ENCODE data around the gene RUNDC3A.
"Not testable (repeated sequence)": the region's sequence is repeated elsewhere in the genome, so short reads cannot be mapped to it uniquely, and the experiment has no call there.

The RUNDC3A gene

DNA sequence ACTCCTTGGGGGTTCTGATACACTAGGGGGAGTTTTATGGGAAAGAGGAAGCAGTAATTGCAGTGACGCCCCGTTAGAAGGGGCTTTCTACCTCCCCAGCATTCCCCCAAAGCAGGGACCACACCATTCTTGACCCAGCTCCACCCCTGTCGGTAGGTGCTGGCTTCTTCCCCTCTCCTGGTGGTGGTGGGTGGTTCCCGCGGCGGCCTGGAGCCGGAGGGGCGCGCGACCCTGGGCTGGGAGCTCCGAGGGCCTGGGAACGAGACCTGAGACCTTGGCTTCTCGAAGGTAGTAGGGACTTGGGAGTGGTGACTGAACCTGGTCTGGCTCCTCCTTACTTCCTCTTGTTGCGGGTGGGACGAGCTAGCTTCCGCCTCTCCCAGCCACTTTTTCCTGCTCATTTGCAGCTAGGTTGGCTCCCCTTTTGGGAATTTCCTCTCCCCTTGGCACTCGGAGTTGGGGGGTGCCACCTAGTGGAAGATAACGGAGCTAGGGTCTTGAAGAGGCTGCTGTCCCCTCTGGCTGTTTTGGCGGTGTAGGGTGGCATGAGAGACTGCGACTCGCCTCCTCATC lies 37.1 kb downstream of the RUNDC3A start:
- DNase-seq (ENCODE audit: low spot score) = peak; percentile 46

- DNase-seq (ENCODE audit: low spot score) = no peak
These were observed 37.9 kb downstream of the RUNDC3A start for GRCh38 chr17:44346064-44346844.

DNA sequence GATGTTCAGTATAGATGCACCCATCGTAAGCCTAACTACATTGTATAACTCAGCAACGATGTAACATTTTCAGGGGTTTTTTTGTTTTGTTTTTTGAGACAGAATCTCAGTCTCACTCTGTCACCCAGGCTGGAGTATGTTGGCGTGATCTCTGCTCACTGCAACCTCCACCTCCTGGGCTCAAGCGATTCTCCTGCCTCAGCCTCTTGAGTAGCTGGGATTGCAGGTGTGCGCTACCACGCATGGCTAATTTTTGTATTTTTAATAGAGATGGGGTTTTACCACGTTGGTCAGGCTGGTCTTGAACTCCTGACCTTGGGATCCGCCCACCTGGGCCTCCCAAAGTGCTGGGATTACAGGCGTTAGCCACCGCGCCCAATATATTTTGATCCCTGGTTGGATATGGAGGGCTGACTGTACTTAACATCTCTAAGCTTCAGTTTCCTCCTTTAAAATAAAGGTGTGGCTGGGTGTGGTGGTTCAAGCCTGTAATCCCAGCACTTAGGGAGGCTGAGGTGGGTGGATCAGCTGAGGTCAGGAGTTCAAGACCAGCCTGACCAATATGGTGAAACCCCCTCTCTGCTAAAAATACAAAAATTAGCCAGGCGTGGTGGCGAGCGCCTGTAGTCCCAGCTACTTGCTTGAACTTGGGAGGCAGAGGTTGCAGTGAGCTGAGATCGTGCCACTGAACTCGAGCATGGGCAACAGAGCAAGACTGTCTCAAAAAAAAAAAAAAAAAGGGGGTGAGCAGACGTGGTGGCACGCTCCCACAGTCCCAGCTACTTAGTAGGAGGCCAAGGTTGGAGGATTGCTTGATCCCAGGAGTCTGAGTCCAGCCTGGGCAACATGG lies 39.0 kb downstream of the RUNDC3A start:
- DNase-seq (ENCODE audit: low spot score) = not testable (repeated sequence)

- DNase-seq (ENCODE audit: low spot score) = no peak
These were observed 40.0 kb downstream of the RUNDC3A start for GRCh38 chr17:44348234-44348987.

GRCh38 chr17:44348988-44349364 lies 40.6 kb downstream of the RUNDC3A start:
- no peak for DNase-seq (ENCODE audit: low spot score)

GRCh38 chr17:44349553-44350070 lies 41.2 kb downstream of the RUNDC3A start:
- no peak for DNase-seq (ENCODE audit: low spot score)

DNA sequence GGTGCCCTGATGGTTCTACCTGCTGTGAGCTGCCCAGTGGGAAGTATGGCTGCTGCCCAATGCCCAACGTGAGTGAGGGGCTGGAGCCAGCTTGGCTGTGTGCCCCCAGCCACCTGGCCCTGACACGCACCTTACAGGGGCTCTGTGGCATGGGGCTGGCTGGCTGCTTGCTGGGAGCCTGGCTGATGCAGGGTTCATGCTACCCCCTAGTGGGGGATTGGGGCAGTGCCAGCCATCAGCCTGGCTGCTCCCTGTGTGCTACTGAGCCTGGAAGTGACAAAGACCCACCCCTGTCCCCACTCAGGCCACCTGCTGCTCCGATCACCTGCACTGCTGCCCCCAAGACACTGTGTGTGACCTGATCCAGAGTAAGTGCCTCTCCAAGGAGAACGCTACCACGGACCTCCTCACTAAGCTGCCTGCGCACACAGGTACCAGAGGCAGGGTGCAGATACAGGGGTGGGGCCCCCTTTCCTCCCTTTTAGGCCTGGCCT lies 42.4 kb downstream of the RUNDC3A start:
- DNase-seq (ENCODE audit: low spot score) = peak; percentile 72

DNA sequence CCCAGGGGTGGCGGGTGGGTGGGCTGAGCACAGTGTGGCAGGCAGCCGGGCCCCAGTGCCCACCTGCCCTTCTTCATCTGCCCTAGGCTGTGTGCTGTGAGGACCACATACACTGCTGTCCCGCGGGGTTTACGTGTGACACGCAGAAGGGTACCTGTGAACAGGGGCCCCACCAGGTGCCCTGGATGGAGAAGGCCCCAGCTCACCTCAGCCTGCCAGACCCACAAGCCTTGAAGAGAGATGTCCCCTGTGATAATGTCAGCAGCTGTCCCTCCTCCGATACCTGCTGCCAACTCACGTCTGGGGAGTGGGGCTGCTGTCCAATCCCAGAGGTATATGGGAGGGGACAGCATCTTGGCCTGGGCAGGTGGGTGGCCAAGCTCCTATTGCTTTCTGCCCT lies 43.1 kb downstream of the RUNDC3A start:
- DNase-seq (ENCODE audit: low spot score) = no peak

DNA sequence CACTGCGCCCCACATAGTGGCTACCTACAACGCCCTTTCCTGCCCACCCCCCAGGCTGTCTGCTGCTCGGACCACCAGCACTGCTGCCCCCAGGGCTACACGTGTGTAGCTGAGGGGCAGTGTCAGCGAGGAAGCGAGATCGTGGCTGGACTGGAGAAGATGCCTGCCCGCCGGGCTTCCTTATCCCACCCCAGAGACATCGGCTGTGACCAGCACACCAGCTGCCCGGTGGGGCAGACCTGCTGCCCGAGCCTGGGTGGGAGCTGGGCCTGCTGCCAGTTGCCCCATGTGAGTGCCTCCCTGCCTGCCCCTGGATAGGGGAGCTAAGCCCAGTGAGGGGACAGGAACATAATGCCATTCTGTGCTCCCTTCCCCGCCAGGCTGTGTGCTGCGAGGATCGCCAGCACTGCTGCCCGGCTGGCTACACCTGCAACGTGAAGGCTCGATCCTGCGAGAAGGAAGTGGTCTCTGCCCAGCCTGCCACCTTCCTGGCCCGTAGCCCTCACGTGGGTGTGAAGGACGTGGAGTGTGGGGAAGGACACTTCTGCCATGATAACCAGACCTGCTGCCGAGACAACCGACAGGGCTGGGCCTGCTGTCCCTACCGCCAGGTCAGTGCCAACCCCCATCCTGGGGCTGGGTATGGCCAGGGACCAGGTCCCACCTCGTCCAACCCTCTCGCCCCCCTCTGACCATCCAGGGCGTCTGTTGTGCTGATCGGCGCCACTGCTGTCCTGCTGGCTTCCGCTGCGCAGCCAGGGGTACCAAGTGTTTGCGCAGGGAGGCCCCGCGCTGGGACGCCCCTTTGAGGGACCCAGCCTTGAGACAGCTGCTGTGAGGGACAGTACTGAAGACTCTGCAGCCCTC lies 43.8 kb downstream of the RUNDC3A start:
- no peak for DNase-seq (ENCODE audit: low spot score)

DNA sequence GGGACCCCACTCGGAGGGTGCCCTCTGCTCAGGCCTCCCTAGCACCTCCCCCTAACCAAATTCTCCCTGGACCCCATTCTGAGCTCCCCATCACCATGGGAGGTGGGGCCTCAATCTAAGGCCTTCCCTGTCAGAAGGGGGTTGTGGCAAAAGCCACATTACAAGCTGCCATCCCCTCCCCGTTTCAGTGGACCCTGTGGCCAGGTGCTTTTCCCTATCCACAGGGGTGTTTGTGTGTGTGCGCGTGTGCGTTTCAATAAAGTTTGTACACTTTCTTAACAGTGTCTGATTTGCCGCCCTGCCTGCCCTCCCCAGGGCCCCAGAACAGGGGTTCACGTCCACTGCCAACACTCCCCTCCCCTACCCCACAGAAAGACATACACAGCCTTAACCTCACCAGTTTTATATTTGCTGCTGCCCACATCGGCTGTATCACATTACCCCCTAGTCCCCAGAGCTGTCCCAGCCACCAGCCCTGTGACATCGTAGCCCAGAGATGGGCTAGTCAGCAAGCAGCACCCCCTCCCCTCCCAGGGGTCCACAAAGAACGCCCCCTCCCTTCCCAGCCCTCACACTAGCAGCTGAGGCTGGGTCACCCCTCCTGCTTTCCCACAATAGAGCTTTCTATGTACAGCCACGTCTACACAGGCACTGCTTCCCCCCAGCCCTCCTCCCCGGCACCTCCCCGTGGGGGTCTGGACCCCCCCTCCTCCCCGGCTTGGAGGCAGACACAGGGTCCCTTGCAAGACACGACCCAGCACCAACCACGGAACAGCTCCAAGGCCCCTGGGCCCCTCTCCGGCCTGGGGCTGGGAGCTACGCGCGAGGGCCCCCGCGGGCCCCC lies 44.6 kb downstream of the RUNDC3A start:
- no peak for DNase-seq (ENCODE audit: low spot score)

DNA sequence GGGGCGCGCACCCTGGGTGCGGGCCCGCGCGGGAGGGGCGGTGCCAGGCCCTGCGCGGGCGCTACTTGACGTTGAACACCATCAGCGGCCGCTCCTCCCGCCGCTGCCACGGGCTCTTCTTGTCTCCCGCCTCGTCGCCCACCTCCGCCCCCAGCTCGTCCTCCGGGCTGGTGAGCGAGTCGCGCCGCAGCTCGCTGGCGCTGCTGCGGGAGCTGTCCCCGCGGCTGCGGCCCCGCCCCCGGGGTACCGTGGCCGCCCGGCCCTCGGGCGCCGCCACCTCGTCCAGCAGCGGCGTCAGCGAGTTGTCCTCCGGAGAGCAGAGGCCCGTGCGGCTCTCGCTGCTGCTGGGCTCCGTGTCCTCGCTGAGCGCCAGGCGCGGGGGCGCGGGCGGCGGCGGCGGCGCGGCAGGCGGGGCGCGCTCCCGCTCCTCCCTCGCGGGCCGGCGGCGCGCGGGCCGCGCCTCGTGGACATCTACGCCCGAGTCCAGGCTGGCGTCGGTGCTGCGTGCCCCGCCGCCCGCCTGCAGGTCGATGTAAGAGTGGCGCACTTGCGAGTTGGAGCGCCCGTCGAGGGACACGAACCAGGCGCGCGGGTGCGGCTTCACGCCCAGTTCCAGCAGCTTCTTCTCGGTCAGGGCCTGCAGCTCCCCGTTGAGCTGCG lies 45.4 kb downstream of the RUNDC3A start:
- DNase-seq (ENCODE audit: low spot score) = no peak

DNA sequence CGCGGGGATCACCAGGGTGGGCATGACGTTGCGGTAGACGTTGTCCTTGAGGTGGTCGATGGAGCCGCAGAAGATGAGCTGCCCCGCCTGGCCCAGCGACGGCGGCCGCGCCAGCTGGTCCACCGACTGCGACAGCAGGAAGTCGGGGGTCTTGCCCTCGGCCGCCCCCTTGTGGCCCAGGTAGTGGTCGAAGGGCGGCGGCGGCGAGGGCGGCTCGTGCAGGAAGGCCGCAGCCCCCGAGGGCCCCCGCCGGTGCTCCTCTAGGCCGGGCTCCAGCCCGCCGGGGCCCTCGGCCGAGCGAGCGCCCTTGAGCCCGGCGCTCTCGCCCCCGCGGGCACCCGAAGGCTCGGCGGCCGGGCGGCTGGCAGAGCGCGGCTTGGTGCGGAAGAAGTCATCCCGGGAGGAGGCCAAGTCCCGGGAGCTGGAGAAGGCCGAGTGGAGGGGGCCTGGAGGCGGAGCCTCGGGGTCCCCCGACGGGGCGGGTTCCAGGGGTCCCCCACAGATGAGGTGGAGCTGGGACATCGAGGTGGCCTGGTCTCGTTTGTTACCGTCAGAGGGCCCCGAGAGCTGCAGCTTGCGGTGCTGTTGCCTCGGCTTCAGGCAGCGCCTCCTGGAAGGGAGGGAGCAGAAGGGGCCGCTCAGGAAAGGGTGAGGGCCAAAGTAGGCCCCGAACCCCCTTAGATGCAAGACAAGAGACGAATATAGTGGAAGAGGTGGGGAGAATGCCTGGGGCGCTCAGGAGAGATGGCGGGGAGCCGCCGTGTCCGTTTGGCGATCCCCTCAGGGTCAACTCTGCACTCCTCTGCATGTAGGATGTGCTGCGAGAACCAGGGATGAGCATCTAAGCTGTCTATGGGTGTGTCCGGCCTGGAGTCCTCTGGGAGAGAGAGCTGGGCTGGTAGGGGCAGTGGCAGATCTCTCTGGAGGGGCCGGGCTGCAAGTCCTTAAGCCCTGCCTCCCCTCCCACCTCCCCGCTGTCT lies 46.5 kb downstream of the RUNDC3A start:
- DNase-seq (ENCODE audit: low spot score) = peak; percentile 43

- DNase-seq (ENCODE audit: low spot score) = no peak
These were observed 47.3 kb downstream of the RUNDC3A start for GRCh38 chr17:44355642-44356099.

- DNase-seq (ENCODE audit: low spot score) = no peak
These were observed 47.8 kb downstream of the RUNDC3A start for GRCh38 chr17:44356241-44356640.

DNA sequence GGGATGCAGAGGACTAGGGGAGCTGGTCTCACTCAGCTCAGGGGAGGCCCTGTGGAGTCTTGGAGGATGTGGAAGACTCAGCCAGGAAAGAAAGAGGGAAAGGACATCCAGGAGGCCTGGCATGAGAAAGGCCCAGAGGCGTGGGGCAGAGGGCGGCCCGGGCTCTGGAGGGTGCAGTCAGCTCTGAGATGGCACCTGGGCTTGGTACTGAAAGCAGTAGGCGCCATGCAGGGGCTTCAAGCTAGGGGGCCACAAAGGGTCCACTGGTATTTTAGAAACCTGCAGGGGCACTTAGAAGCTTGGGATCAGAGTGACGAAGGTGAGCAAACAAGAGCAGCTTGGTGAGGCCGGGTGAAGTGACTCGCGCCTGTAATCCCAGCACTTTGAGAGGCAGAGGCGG lies 49.7 kb downstream of the RUNDC3A start:
- DNase-seq (ENCODE audit: low spot score) = no peak

GRCh38 chr17:44359006-44359405 lies 50.6 kb downstream of the RUNDC3A start:
- DNase-seq (ENCODE audit: low spot score) = no peak

- DNase-seq (ENCODE audit: low spot score) = no peak
These were observed 51.2 kb downstream of the RUNDC3A start for GRCh38 chr17:44359458-44360143.

All from CD4-positive, alpha-beta T cell treated with Interleukin-6 at 100 ng/mL for 8 hours (primary cell).